DMS79 (cell line): Measurements from ENCODE around the gene IL31.
"Not testable (repeated sequence)": the region's sequence is repeated elsewhere in the genome, so short reads cannot be mapped to it uniquely, and the experiment has no call there.

Experiments used
- DNase-seq: peaks from one replicate; lab custom pipeline; 2025; lab: John Stamatoyannopoulos, UW

Gene IL31

DNA sequence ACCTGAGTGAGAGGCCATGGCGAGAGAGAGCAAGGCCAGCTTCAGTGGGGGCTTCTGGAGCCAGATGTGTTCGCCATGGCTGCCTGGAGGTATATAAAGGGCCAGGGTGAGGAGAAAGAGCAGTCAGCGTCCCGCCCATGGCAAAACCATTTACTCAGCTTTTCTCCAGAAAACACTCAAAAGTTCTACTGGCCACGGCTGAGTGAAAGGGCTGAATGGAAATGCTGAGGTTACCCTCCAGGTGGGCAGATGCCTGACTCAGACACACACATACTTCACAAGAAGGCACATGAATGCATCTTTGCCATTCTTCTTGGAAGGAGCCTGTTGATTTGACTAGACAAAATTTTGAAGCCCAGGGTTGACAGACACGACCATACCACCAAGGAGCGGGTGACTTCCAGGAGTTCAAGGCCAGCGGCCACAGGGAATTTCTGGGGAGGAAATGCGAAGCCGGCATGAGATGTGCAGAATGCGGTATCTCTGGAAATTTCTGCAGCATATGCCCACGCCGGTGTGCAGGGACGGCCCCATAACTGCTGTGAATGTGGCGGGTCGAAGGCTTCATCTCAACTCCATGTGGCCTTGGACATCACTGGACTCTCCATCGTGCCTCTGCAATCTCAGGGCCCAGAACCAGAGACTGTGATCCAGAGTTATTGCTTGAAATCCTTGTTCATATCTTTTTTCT is at the start of gene IL31:
IL31 (minus strand) TSS at position 67 of the 691 bp plus-strand sequence; CDS start at position 18, 49 bp downstream.
- DNase-seq: peak; percentile 74

DNA sequence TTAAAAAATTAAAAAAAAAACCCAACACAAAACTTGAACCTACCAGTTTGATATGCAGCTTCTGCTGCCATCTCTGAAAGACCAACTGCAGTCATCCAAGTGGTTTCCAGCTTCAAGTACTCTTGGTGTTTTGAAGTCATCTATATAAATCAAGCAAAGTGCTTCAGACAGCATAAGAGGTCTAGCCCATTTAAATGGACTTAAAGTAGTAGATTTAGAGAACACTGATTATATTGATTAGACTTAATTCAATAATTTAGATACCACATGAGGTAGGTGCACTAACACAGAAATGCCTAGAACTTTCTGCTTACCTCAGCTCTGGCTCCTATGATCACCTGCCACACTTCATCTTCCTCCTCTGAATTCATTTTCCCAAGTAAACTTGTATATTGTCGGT is 42.4 kb upstream of the IL31 start:
- DNase-seq: no peak

DNA sequence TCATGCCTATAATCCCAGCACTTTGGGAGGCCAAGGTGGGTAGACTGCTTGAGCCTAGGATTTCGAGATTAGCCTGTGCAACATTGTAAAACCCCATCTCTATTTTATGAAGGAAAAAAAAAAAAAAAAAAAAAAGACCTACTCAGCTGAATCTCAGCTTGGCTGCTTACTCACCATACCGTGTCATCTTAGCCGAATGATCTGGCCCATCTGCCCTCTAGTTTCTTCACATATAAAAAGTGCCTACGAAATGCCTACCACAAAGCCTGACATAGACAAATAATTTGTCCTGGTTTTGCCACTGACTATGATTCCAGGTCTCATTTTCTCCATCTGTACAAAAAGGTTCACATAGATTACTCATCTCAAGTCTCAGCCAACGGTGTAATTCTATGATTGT is 41.8 kb upstream of the IL31 start:
- DNase-seq: no peak

DNA sequence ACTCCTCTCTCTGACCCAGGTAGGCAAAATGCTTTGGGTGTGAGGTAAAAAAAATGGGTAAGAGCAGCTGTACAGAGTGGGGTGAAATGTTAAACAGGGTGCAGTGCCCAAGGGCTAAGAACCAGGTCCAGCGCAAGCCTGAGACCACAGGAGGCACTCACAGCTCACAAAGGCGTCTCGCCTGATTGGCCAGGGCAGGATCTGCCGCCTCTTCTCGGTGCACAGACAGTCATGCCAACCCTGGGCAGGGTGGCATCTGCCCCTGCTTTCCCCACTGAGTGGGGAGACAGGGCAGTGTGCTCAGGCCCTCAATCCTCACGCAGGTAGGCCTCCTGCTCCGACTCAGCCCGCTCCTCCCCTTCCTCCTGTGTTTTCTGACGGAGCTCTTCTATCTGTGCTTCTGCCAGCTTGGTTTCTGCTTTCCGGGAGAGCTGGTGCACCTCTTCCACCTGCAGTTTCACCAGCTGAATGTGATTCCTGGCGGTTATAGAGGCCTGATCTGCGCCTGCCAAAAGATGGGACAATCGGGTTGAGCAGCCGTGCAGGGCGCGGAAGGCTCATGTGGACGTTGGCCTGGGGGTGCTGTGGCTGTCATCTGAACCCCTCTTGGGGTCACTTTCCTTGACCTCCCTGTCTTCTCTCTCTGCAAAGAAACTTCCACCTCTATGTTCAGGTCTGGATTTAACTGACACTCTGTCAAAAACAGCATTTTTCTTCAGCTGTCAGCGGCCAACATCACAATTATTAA is 34.2 kb upstream of the IL31 start:
- no peak for DNase-seq

DNA sequence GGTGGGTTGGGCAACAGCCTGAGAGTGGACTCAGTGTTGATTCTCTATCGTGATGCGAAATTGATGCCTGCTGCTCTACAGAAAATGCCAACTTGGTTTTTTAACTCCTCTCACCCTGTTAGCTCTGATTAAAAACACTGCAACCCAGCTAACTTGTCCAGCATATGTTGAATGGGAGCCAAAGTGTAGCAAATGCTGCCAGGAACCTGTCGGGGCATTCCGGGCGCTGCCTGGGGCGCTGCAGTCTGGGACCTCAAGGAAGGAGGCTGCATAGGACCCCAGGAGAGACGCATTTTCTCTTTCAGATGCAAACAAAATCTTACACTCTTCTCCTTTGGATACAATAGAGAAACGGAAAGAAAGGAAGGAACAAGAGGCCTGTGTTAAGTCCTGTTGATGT is 33.4 kb upstream of the IL31 start:
- no peak for DNase-seq

DNA sequence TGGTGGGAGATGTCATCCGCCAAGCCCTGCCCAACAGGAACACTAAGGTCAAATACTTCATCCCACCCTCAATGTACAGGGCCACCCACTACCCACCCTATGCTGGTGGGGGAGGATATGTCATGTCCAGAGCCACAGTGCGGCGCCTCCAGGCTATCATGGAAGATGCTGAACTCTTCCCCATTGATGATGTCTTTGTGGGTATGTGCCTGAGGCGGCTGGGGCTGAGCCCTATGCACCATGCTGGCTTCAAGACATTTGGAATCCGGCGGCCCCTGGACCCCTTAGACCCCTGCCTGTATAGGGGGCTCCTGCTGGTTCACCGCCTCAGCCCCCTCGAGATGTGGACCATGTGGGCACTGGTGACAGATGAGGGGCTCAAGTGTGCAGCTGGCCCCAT is 33.0 kb upstream of the IL31 start:
- DNase-seq: no peak

DNA sequence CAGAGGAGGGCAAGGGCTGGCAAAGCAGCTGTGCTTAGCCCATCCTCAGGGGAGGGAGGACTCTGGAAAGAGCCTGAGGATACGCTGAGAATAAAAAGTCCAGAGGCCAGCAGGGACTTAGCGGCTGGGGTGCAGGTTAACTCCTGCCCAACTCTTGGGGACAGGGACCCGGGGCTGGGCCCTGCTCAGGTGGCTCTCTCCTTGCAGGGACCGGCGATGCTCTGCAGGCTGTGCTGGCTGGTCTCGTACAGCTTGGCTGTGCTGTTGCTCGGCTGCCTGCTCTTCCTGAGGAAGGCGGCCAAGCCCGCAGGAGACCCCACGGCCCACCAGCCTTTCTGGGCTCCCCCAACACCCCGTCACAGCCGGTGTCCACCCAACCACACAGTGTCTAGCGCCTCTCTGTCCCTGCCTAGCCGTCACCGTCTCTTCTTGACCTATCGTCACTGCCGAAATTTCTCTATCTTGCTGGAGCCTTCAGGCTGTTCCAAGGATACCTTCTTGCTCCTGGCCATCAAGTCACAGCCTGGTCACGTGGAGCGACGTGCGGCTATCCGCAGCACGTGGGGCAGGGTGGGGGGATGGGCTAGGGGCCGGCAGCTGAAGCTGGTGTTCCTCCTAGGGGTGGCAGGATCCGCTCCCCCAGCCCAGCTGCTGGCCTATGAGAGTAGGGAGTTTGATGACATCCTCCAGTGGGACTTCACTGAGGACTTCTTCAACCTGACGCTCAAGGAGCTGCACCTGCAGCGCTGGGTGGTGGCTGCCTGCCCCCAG is 32.3 kb upstream of the IL31 start:
- no peak for DNase-seq

DNA sequence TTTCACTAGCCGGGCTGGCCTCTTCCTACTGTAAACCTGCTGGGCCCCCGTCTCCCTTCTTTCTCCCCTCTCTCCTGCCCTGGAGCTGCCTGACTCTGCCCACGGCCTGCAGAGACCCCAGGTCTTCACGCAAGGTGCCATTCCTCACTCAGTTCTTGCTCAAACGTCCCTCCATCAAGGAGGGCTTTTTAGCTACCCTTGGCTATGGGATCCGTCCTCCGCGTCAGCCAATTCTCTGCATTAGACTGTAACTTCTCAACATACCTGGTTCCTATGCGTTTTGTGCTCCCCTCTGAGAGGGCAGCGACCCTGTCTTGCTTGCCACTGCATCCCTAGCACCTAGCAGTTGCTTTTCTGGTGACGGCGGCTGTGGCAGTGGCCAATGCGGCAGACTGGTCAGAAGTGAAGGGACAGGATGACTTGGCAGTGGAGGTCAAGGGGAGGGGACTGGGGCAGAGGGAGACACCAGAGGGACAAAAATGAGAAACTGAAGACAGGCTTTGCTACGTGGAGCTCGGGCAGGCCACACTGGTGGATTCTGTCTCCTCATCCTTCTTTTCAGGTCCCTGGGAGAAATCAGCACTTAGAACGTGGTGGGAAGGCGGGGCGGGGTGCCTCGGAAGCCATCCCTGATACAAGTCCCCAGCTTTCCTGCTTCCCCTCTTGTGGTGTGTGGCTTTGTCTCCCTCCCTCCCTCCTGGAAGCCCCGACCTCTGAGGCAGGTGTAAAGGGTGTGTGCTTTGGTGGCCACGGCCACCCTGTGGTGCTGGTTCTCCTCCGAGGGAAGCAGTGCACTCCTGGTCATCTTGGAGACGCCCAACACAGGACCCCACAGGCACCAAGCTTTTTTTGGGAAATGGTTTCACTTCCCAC is 31.3 kb upstream of the IL31 start:
- DNase-seq: no peak

DNA sequence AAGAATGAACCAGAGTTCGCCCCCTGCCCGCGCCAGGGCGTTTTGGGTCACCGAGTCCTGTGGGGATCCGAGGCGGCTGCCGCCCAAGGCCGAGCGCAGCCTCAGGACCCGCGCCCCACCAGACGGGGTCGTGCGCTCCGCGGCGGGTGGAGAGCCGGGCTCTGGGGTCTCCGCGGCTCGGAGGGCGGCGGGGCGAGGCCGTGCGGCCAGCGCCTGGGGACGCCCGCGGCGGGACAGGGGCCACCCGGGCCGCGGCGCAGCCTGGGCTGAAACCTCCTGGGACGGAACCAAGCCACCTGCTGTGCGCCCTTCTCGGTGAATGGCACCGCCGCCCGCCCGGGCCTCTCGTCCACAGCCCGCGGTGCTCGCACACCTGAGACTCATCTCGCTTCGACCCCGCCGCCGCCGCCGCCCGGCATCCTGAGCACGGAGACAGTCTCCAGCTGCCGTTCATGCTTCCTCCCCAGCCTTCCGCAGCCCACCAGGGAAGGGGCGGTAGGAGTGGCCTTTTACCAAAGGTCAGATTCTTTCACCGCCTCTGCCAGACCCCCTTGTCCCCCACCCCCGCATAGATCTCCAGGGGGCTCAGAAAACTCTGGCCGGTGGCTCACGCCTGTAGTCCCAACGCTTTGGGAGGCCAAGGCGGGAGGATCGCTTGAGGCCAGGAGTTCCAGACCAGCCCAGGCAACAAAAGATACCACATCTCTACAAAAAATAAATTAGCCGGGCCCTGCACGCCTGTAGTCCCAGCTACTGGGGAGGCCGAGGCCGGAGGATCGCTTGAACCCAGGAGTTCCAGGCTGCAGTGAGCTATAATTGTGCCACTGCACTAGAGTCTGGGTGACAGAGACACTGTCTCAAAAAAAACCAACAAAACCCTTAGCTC is 30.4 kb upstream of the IL31 start:
- no peak for DNase-seq

DNA sequence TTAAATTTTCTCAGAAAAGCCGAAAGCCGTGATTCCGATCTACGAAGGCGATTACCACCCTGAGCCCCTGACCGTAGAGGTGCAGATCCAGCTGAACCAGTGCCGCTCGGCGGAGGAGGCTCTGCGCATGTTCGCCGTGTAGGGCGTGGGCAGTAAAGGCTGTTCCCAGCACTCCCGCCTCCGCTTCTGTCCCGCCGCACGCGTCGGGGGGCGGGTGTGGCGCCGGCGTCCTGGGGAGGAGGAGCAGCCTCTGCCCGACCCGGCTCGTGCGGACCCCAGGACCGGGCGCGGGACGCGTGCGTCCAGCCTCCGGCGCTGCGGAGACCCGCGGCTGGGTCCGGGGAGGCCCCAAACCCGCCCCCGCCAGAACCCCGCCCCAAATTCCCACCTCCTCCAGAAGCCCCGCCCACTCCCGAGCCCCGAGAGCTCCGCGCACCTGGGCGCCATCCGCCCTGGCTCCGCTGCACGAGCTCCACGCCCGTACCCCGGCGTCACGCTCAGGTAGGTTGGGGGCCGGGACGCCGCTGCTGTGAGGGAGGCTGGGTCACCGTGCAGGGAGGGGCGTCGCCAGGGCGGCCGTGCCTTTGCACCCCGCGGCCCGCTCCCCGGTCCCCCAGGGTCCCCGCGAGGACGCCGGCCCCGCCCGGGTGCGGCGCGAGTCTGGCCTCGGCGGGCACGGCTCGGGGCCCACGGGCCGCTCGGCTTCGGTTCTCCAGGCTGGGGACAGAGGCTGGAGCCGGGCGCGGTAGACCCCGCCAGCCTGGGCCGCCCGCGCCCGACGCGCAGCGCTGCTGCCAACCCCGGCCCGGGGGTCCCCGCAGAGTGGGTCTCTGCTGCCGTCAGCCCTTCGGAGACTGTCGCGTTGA is 29.5 kb upstream of the IL31 start, which contains the start of gene B3GNT4:
B3GNT4 (plus strand) TSS at position 409 of the 866 bp plus-strand sequence. CDS start 910 bp downstream, outside the sequence.
- DNase-seq: peak; percentile 26

DNA sequence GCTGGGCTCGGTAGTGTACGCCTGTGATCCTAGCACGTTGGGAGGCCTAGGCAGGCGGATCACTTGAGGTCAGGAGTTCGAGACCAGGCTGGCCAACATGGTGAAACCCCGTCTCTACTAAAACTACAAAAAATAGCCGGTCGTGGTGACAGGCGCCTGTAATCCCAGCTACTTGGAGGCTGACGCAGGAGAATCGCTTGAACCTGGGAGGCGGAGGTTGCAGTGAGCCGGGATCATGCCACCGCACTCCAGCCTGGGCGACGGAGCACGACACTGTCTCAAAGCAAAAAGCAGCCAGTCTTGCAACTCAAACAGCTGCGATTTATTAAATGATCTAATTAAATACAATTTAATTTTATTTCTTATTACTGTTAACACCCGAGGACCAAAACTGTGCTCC is 28.8 kb upstream of the IL31 start:
- not testable (repeated sequence) for DNase-seq

DNA sequence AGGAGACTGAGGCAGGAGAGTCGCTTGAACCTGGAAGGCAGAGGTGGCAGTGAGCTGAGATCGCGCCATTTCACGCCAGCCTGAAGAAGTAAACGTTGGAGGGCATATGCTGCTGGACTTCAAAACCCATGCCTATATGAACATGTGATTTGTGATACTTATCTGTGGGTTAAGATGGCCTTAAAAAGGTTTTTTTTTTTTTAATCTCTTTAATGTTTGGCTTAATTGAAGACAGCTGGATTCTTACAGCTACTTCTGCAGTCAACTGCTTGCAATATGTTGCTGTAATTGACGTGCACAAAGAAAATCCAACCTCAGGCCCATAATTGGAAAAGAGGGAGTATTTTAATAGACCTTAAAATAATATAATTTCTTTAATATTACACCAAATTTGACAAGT is 28.0 kb upstream of the IL31 start:
- DNase-seq: no peak

DNA sequence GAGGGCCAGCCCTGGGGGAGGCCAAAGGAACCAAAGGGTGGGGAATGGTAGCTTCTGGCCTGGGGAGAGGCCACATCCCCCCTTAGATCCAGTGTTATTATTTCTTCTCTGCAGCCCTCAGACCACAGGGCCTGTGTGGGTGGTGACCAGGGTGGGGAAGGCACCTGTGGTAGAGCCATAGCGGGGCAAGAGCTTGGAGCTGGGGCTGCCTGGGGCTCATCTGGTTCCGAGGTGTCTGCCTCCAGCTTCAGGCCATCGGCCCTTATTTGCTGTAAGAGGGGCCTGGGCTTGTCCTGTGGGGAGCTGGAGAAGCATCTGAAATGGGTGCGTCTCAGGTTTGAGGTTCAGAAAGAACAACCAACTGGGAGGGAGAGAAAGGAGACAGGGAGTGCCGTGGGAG is 27.4 kb upstream of the IL31 start:
- DNase-seq: no peak

DNA sequence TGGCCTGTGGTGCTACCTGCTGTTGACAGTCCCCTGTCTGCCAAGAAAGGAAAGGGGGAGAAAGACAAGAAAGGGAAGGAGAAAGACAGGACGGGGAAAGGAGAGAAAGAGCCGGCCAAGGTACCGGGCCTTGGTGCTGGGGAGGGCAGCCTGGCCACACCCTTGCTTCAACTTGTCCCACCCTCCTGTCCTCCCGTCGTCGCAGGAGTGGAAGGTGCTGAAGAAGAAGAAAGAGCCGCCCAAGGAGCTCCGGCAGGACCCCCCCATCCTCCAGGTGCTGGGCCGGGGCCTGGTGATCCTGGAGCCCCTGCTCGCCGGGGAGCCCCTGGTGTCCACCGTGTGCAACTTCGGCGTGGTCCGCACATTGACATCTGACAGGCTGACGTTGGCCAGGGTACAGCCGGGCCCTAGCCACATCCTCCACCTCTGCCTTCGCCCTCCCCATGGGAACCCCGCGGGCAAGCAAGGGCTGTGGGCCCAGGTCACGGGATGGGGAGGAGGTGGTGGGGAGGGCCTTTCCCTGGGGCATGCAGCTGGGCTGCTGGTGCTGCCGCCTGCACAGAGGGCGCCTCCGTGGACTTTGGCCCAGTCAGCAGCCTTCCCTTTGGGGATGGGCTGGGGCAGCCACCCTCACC is 26.6 kb upstream of the IL31 start:
- DNase-seq: no peak

DNA sequence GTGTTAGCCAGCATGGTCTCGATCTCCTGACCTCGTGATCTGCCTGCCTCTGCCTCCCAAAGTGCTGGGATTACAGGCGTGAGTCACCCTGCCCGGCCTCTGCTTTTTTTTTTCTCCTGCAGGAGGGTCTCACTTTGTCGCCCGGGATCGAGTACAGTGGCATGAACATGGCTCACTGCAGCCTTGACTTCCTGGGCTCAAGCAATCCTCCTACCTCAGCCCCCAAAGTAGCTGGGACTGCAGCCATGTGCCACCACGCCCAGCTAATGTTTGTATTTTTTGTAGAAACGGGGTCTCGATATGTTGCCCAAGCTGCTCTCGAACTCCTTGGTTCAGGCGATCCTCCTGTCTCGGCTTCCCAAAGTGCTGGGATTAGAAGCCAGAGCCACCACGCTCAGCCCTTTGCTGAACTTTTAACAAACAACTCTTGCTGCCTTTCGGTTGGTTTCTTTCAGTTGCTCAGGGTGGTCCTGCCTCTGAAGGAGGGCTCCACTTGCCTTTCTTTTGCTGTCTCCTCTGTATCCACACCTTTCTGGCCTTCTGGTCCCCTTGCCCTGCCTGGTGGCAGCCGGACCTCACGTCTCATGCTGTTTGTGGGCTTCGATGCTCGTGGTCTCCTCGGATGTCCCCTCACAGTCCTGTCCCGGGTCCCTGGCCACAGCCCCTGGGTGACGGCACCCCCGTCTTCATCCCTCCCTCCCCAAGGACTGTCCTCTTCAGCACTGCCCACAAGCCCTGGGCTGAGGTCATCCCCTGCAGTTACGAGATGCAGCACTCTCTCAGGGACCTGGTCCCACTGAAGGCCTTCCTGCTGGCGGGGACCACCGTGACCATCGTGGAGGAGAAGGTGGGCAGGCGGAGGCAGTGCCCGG is 25.7 kb upstream of the IL31 start:
- DNase-seq: no peak

DNA sequence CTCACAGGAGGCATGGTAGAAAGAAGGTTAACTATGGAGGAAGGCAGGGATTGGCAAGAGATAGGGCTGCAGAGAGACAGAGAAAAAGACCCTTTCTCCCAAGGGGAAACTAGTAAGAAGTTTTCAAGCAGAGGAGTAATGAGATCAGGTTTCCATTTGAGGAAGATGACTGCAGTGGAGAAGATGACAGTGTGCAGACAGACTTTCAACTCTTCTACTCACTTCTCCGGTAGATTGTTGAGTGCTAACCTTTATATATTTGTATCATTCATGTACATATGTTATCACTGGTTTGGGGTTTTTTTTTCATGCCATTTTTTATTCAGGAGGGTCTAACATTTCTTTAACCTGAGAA is 23.6 kb upstream of the IL31 start:
- no peak for DNase-seq

DNA sequence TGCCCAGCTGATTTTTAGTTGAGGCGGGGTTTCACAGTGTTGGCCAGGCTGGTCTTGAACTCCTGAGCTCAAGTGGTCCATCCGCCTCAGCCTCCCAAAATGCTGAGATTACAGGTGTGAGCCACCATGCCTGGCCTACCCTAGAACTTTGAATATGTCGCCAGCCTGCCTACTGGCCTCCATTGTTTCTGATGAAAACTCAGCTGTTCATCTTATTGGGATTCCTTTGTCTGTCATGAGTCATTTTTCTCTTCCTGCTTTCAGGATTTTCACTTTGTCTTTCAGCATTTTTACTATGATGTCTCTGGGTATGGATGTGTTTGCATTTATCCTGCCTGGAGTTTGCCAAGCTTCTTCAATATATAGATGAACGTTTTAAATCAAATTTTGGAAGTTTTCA is 21.4 kb upstream of the IL31 start:
- no peak for DNase-seq

DNA sequence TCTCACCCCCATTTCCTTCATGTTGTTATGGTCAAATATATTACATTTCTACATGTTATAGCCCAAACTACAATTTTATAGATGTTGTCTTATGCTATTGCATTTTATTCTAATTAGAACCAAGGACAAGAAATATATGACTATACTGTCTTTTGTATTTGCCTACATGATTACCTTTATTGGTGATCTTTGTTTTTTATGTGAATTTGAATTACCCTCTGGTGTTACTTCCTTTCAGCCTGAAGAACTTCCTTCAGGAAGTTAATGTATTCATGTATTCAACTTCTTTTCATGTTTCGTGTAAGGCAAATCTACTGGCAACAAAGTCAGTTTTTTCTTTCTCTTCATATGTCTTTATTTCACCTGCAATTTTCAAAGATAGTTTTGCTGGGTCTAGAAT is 20.8 kb upstream of the IL31 start:
- no peak for DNase-seq
